LHCN-M2 (cell line): ENCODE measurements around the gene KRTAP10-1. TPM values are rescaled to one million over a fixed set of nuclear protein-coding genes. Genes with fewer than 3 reads are reported as not detected.

Source experiments
- DNase-seq: peaks from one replicate; pipeline ENCODE4 v3.0.0-alpha.2; 2012; ENCODE audit warnings: low read depth
- total RNA-seq: library from RNA; depleted of rRNA; stranded (reverse); fragments of >200 nt; gene quantifications from 2 replicates; pipeline ENCODE4 v1.2.3, GENCODE V29; 2014

KRTAP10-1 gene
- total RNA-seq, 1 experiment from 2014 or later = not detected

- no peak for DNase-seq
These were observed 11.4 kb downstream of the KRTAP10-1 start for GRCh38 chr21:44528634-44528995.

DNA sequence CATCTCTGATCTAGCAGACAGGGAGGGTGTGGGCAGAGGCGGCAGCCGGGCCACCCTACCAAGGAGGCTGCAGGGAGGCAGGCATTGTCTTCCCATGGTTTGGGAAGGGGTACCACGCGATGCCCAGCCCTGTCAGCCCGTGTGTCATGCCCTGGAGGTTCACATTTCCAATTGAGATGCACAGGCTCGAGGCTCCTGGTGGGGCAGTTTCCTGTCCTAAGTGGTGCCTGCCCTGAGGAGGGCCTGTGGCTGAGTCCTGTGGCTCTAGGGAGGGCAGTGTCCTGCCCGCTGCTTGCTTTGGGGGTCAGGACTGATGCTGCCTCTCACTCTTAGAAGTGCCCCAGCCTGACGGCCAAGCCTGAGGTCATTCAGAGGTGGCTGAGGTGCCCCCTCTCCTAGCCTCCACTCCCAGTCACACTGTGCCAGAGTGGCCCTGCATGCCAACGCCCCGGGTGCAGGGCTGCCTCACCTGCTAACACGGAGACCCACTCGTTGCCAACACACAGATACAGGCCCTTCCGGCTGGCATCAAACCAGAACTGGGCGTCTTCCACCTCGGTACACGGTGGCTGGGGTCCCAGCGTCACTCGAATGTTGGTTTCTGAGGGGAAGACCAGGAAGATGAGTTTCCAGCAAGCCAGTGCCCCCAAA, 11.9 kb downstream of the KRTAP10-1 start:
- no peak for DNase-seq

DNA sequence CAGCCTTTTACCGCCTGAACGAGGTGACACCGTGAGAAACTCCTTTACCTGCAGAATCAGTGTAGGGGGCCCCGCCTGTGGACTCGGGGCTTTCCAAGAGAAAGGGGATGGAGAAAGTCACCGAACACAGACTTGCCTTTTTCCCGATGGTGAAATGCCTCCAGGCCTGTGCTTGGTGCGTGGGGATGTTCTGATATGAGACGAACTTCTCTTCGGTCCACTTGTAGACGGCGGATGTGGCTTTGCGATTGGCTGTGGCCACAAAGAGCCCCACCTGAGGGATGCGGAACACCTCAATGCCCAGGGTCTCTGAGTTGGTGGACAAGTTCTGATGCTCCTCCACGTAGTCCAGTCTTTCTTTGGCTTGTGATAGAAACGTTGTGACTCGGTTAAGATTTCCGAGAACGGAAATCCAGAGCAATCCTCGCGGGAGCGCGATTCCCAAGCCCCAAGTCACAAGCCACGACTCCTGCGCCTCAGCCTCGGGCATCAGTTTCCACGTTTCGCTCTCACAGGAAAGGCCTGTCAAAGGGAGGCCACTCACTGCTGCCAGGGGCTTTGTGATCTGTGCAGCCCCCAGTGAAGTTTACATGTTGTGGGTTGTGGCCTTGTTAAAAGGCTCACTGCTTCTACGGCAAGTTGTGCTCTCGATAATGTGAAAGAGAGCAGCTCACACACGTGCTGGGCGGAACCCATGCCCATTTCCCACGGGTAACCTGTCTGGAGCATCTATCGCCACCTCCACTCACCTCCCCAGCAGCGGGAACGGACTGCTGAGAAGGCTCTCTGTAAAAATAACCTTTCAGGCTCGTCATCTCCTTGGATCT, 12.6 kb downstream of the KRTAP10-1 start:
- no peak for DNase-seq

- DNase-seq = no peak
These were observed 13.6 kb downstream of the KRTAP10-1 start for GRCh38 chr21:44526096-44526997.

GRCh38 chr21:44525391-44526095, 14.5 kb downstream of the KRTAP10-1 start:
- no peak for DNase-seq

GRCh38 chr21:44524414-44525371, 15.3 kb downstream of the KRTAP10-1 start:
- DNase-seq = no peak

- no peak for DNase-seq
These were observed 16.2 kb downstream of the KRTAP10-1 start for GRCh38 chr21:44523567-44524413.

- no peak for DNase-seq
These were observed 17.2 kb downstream of the KRTAP10-1 start for GRCh38 chr21:44522753-44523204.

DNA sequence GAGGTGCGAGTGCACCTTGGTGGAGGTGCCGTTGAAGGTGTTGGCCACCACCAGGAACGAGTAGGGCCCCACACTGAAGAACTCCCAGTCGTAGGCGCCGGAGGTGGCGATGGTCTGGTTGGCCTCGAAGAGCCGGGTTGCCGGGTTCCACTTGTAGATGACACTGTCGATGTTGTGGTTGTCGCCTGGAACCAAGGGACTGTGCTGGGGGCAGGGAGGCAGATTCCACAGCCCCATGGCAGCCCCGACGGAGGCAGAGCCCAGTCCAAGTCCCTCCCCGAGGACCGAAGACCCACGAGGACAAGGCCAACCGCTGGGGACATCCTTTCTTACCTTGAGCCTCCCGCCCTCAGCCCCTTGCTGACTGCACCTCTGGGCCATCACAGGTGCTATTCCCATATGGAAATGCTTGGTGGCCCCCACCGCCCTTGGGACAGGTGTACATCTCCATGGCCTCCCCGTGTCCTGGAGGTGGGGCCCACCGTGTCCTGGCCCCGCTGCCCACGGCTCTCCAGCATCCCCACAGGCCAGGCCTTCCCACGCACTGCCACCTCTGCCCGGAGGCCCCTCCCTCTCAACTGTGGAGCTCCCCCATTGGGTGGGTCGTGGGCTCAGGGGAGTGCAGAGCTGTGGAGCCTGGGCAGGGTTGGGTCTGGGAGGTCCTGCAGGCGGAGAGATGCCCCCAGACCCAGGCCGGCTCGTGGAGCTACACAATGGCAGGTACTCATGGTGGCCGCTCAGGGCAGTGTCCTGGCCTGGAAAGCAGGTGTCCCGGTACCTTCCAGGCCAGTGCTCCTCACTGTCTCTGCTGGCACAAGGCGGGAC, 17.9 kb downstream of the KRTAP10-1 start:
- no peak for DNase-seq

GRCh38 chr21:44521301-44521927, 18.6 kb downstream of the KRTAP10-1 start:
- no peak for DNase-seq

DNA sequence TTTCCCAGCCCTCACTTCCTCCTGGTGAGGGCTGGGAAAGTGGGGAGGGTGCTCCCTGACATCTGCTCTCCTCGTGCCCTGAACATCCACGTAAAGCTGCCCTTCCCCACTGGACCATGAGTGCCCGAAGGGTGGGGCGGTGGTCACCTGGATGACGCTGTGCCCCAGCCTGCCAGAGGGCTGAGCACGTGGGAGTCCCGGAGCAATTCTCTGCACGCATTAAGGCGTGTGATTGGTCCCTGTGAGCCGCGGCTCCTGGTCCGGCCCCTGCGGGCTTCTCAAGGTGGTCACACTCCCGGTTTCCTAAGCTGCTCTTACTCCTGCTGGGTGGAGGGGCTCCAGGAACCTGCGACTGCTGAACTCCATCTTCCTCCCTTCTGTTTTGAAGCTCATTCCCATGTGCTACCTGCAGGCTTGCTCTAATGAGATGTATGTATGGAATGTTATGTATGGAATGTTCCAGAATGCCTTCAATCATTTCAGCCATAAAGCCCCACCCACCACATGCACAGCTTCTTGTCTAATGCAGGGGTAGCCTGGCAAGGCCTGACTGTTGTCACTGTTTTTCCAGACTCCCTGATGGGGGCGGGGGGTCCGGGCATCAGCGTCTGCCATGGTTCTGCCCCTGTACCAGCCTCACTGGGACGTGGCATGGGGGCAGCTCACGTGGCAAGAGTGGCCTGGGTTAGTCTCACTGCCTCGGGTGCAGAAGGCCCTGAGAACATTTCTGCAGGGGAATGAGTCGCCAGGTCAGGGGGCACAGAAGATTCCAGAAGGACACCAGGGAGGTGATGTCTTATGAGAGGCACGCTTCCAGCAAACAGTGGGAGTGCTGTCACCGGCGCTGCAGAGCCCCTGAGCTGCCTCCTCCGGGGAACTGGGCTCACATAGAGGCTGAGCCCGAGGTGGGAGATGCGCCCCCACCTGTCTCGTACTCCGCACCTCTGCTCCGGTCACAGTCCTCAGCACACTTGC, 19.4 kb downstream of the KRTAP10-1 start:
- DNase-seq = no peak

- DNase-seq = no peak
These were observed 20.4 kb downstream of the KRTAP10-1 start for GRCh38 chr21:44519346-44520325.

DNA sequence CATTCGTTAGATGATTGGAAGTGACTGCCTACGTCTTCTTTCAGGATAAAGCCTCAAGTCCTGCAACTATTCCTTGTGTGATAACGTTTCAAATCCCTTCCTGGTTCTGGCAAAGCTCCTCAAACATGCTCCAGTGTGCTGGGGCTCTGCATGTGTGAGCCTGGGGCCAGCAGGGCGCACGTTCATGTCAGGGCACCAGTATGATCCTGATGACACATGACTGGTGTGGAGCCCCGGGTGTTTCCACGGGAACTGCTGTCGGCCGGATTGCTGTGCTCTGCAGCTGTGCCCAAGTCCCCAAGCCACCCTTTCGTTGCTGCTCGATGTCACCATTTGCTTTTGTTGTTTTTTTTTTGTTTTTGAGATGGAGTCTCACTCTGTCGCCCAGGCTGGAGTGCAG, 21.3 kb downstream of the KRTAP10-1 start:
- DNase-seq = no peak

DNA sequence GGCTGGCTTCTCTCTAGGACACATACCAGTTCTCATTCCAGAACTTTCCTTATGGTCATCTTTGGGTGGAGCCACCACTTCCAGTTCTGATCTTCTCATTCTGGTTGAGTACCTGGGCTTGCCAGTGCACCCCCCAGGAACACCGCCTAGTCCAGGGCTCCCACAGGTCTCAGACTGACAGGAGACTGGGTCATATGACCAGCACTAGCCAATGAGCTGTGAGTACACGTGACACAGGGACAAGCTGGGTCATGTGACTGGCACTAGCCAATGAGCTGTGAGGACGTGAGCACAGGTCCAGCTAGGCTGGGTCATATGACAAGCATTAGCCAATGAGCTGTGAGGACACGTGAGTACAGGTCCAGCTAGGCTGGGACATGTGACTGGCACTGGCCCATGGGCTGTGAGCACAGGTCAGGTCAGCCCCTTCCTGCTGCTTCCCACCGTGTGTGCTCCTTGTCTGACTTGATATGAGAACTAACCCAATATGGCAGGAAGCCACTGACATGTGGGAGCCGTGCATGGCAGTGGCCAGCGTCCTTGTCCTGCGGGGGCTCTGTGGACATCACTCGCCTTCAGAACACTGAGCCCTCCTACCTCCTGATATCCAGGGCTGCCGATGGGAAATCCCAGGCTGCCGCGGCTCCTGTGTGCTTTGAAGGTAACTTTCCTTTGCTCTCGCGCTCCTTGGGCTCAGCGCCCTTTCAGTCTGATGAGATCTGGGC, 22.7 kb downstream of the KRTAP10-1 start:
- no peak for DNase-seq

DNA sequence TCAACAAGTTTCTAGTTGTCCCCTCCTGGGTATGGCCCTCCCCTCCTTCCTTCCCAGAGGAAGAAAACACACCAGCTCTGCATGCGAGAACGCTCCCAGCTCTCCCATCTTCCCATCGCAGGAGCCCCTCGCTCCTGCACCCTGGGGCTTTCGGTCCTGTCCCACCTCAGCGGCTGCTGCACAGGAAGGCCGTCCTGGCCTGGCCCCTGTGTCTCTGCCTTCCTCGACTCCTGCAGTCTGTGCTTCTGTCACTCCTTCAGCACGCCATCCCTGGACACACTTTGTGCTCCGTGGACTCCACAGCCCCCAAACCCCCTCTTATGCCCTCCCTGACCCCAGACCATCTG, 23.2 kb downstream of the KRTAP10-1 start:
- DNase-seq = no peak
